GM12878 (cell line): ENCODE results near the gene FGFR2. TPM values are rescaled to one million over a fixed set of nuclear protein-coding genes. Genes with fewer than 3 reads are reported as not detected.

Experiments used
- ATAC-seq: fragments of 200-7000 bp; cut with Tn5 transposase; 3 replicates; pipeline ENCODE4 v1.9.1; 2020; ENCODE audit warnings: mild to moderate bottlenecking, moderate library complexity
- BruUV-seq: library from RNA; stranded (reverse); fragments of 400-500 nt; replicated peaks from 2 replicates; lab custom pipeline; 2021; lab: Mats Ljungman, UMichigan
- CTCF ChIA-PET: fragments of 300-600 bp; sonication (Branson Sonifier 250); formaldehyde crosslinking; extraction: SDS; loops from one replicate; lab custom pipeline; 2021; ENCODE audit warnings: inconsistent platforms; lab: Yijun Ruan, JAX
- POLR2A ChIA-PET: fragments of 350-600 bp; formaldehyde crosslinking; extraction: SDS; loops from one replicate; lab custom pipeline; 2021; ENCODE audit warnings: inconsistent platforms; lab: Charles Lee
- RAD21 ChIA-PET: fragments of 300-600 bp; sonication (Branson Sonifier 250); formaldehyde crosslinking; loops from one replicate; lab custom pipeline; 2023; ENCODE audit warnings: antibody characterized with exemption; ENCODE audit not compliant: unreplicated experiment; lab: Charles Lee
- SMC1A ChIA-PET: fragments of 300-600 bp; sonication (Branson Sonifier 250); formaldehyde crosslinking; loops from one replicate; lab custom pipeline; 2023; ENCODE audit not compliant: unreplicated experiment, uncharacterized antibody; lab: Charles Lee
- DNase-seq: peaks from one replicate; pipeline ENCODE4 v3.0.0-alpha.2; 2011; ENCODE audit warnings: low read depth, low spot score
- FAIRE-seq: peaks from 3 replicates; lab custom pipeline; 2011; peaks lifted over from hg19 to GRCh38; lab: Jason Lieb, UNC
- H2AFZ ChIP-seq: 2 replicates; pipeline ENCODE4 v1.6.0; 2011; ENCODE audit warnings: low read depth, low read length, control low read depth; ENCODE audit not compliant: control insufficient read depth
- H3K27ac ChIP-seq: 2 replicates; pipeline ENCODE4 v1.5.1; 2011; ENCODE audit warnings: control low read depth; ENCODE audit not compliant: control insufficient read depth, insufficient read depth
- H3K27me3 ChIP-seq, 2 experiments: replicated peaks in 1 of 2; 2 replicates each; pipeline versions ENCODE4 v1.6.0 to v1.6.1; 2011; ENCODE audit warnings: low read length in 1 of 2; ENCODE audit not compliant: control insufficient read depth in 2 of 2, insufficient read depth in 2 of 2
- H3K36me3 ChIP-seq, 2 experiments: 2 replicates each; pipeline ENCODE4 v1.5.1; 2011; ENCODE audit warnings: low read length in 1 of 2; ENCODE audit not compliant: control insufficient read depth in 2 of 2, insufficient read depth in 2 of 2
- H3K4me1 ChIP-seq: 2 replicates; pipeline ENCODE4 v1.6.1; 2011; ENCODE audit warnings: mild to moderate bottlenecking, low read length, moderate library complexity, mixed read lengths; ENCODE audit not compliant: control insufficient read depth, insufficient read depth
- H3K4me2 ChIP-seq: 2 replicates; pipeline ENCODE4 v1.6.0; 2011; ENCODE audit warnings: control low read depth; ENCODE audit not compliant: control insufficient read depth, insufficient read depth
- H3K4me3 ChIP-seq: fragments of 200-600 bp; sonication (generic); 2 replicates; pipeline ENCODE4 v1.5.1; 2016
- H3K79me2 ChIP-seq: 2 replicates; pipeline ENCODE4 v1.6.0; 2011; ENCODE audit warnings: low read length; ENCODE audit not compliant: control insufficient read depth, insufficient read depth
- H3K9ac ChIP-seq: 2 replicates; pipeline ENCODE4 v1.8.0; 2011; ENCODE audit warnings: low read length, control low read depth, mixed read lengths; ENCODE audit not compliant: control insufficient read depth, insufficient read depth
- H3K9me3 ChIP-seq: replicated peaks from 3 replicates; pipeline ENCODE4 v1.5.1; 2011; ENCODE audit warnings: mild to moderate bottlenecking, low read length; ENCODE audit not compliant: control insufficient read depth, insufficient read depth
- H4K20me1 ChIP-seq: 2 replicates; pipeline ENCODE4 v1.6.0; 2011; ENCODE audit not compliant: control insufficient read depth, insufficient read depth
- GABPA ChIP-seq: IDR thresholded peaks from 2 replicates; pipeline ENCODE4 v1.6.1; 2014; ENCODE audit warnings: antibody characterized with exemption, low read depth, mild to moderate bottlenecking, inconsistent platforms
- GATAD2B ChIP-seq: fragments of 450-650 bp; conservative IDR thresholded peaks from 2 replicates; pipeline ENCODE4 v1.6.1; 2017; ENCODE audit warnings: low read depth, mild to moderate bottlenecking, moderate library complexity
- KAT2A ChIP-seq: conservative IDR thresholded peaks from 2 replicates; pipeline ENCODE4 v1.6.1; 2011; ENCODE audit warnings: low read depth, low read length; ENCODE audit not compliant: control insufficient read depth
- NFIC ChIP-seq: IDR thresholded peaks from 2 replicates; pipeline ENCODE4 v1.6.1; 2012; ENCODE audit warnings: low read depth, mild to moderate bottlenecking, inconsistent platforms, low read length, moderate library complexity
- ZBED1 ChIP-seq: IDR thresholded peaks from 2 replicates; pipeline ENCODE4 v1.6.1; 2016; ENCODE audit warnings: borderline replicate concordance
- WGBS: methylation state at CpG from one replicate; pipeline ENCODE4 v1.1.6; 2016; ENCODE audit warnings: low lambda C conversion rate; ENCODE audit not compliant: insufficient replicate concordance, insufficient coverage; ENCODE audit errors: missing lambda C conversion rate; 5-methylcytosine and 5-hydroxymethylcytosine counted together
- in situ Hi-C: fragments of 300-500 bp; cut with MboI; formaldehyde crosslinking; loops from 9 replicates; pipeline ENCODE4 v1.14.3; 2018; ENCODE audit warnings: mixed read lengths
- intact Hi-C: fragments of 100-400 bp; cut with micrococcal nuclease; formaldehyde crosslinking; loops from one replicate; pipeline ENCODE4 v1.14.2; 2022; ENCODE audit not compliant: unreplicated experiment
- polyA plus RNA-seq, 11 experiments: library from polyadenylated mRNA; depleted of rRNA in 4 of 11; unstranded in 6 of 11; stranded (reverse) in 5 of 11; fragments of >200 nt; fragmentation: Nextera tagmentation in 4 of 11; fragmentation: Illumina TruSeq in 1 of 11; extraction: Ambion mirVana in 4 of 11; extraction: Trizol in 1 of 11; gene quantifications; 1 replicate in 1 of 11; 2 replicates in 10 of 11; pipeline versions ENCODE4 v1.2.1 to v1.2.3, GENCODE V29; 2011 to 2016; ENCODE audit warnings: inconsistent platforms in 2 of 11, missing spikeins in 2 of 11, low read depth in 1 of 11
- total RNA-seq, 4 experiments: library from RNA; depleted of rRNA in 3 of 4; stranded (reverse); fragments of >200 nt in 3 of 4; fragmentation: Illumina TruSeq in 1 of 4; extraction: Trizol in 1 of 4; gene quantifications; 2 replicates each; pipeline versions ENCODE4 v1.2.1 to v1.2.3, GENCODE V29; 2013 to 2021
- TF ChIP-seq, protein P1 (sequence below): fragments of 450-650 bp; IDR thresholded peaks from 2 replicates; pipeline ENCODE4 v1.6.1; 2017; ENCODE audit warnings: mild to moderate bottlenecking, low read depth, inconsistent platforms; ENCODE audit not compliant: poor library complexity, severe bottlenecking
- TF ChIP-seq, protein P2 (sequence below): fragments of 450-650 bp; IDR thresholded peaks from 2 replicates; pipeline ENCODE4 v1.6.1; 2014; ENCODE audit warnings: mild to moderate bottlenecking
- TF ChIP-seq, protein P3 (sequence below): IDR thresholded peaks from 2 replicates; pipeline ENCODE4 v1.6.1; 2012; ENCODE audit warnings: improper control_type of control experiment, low read depth, low read length; ENCODE audit not compliant: insufficient replicate concordance
- TF ChIP-seq, protein P4 (sequence below): IDR thresholded peaks from 2 replicates; pipeline ENCODE4 v1.6.1; 2012; ENCODE audit warnings: low read depth, low read length, improper control_type of control experiment
- TF ChIP-seq, protein P5 (sequence below): fragments of 150-350 bp; IDR thresholded peaks from 2 replicates; pipeline ENCODE4 v1.6.1; 2014; ENCODE audit warnings: mild to moderate bottlenecking, low read depth, low read length

The FGFR2 gene
- total and polyA plus RNA-seq, 10 of the 15 experiments (the other 5 are each of a cell fraction or from before 2014, with no cell fraction given) = 0.04 to 0.15 TPM; not detected in 8

DNA sequence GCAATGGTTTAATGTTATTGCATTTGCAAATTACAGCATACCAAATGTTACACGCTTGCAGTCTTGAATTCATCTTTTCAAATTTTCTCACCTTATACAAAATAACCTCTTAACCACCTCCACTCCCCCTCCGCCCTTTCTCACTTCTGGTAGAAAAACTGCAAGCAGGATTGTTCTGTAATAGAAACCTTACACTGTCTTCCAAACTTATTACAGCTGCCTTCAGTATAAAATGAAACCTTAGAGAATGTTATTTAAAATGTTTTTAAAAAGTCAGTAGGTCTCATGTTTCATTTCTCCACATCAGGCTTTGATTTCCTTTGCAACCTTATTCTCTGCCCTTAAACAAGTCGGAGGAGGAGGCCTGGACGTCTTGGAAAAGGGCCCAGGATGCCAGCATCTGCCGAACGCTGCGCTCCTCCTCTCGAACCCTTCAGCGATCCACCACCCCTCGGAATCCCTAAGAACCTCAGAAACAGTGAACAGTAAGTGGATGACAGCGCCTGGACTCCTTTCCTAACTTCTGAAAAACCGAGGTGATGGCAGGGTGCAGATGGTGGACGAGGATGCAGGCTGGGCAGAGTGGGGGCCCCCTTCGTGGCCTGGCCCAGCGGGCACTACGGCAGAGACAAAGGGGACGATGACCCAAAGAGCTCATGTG lies 74.0 kb downstream of the FGFR2 start (continued):
- TF ChIP-seq, protein P1, sequence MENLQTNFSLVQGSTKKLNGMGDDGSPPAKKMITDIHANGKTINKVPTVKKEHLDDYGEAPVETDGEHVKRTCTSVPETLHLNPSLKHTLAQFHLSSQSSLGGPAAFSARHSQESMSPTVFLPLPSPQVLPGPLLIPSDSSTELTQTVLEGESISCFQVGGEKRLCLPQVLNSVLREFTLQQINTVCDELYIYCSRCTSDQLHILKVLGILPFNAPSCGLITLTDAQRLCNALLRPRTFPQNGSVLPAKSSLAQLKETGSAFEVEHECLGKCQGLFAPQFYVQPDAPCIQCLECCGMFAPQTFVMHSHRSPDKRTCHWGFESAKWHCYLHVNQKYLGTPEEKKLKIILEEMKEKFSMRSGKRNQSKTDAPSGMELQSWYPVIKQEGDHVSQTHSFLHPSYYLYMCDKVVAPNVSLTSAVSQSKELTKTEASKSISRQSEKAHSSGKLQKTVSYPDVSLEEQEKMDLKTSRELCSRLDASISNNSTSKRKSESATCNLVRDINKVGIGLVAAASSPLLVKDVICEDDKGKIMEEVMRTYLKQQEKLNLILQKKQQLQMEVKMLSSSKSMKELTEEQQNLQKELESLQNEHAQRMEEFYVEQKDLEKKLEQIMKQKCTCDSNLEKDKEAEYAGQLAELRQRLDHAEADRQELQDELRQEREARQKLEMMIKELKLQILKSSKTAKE = no peak
- TF ChIP-seq NFIC = no peak
- no peak for TF ChIP-seq KAT2A
- TF ChIP-seq ZBED1 = no peak

DNA sequence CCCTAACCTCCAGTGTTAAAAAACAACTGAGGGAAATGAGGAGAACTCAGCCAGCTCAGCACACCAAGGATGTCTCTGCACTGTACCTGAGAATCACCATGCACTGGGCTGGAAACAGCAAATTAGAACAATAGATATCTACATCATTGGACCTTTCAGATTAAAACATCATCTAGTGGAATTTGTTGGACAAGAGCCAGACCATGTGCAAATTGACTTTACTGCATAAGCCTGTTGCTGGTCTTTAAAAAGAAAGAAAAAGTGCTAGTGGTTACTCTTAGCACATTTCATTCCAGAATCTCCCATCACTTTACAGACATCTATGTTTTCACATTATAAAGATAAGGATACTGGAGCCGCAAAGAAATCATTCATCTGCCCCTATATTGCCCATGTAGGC lies 75.4 kb downstream of the FGFR2 start:
- ATAC-seq (no peak), FAIRE-seq (no peak), DNase-seq (no peak)
- H3K4me1 ChIP-seq = no peaks in the 10 kb centered on the region
- no peak overlapping the region for H2AFZ ChIP-seq
- SMC1A ChIA-PET = no interaction called here
- 0 out of 4 replicates have a peak, but pooled peaks cover 0 to 3% of the 10 kb centered on the region in 2 experiments for H3K27me3 ChIP-seq
- intact Hi-C loops = no loop called here
- in situ Hi-C loops = no loop called here
- RAD21 ChIA-PET = no interaction called here
- no peaks in the 10 kb centered on the region for H4K20me1 ChIP-seq
- no peaks in the 10 kb centered on the region for H3K36me3 ChIP-seq
- H3K27ac ChIP-seq = no peak overlapping the region
- H3K9me3 ChIP-seq = no peaks in the 10 kb centered on the region
- H3K9ac ChIP-seq = no peak overlapping the region
- H3K79me2 ChIP-seq = no peaks in the 10 kb centered on the region
- no TSS peak for BruUV-seq
- H3K4me3 ChIP-seq = no peak overlapping the region
- H3K4me2 ChIP-seq = no peak overlapping the region
- POLR2A ChIA-PET = no interaction called here
- TF ChIP-seq, protein P2, sequence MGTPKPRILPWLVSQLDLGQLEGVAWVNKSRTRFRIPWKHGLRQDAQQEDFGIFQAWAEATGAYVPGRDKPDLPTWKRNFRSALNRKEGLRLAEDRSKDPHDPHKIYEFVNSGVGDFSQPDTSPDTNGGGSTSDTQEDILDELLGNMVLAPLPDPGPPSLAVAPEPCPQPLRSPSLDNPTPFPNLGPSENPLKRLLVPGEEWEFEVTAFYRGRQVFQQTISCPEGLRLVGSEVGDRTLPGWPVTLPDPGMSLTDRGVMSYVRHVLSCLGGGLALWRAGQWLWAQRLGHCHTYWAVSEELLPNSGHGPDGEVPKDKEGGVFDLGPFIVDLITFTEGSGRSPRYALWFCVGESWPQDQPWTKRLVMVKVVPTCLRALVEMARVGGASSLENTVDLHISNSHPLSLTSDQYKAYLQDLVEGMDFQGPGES = no peak
- TF ChIP-seq, protein P3, sequence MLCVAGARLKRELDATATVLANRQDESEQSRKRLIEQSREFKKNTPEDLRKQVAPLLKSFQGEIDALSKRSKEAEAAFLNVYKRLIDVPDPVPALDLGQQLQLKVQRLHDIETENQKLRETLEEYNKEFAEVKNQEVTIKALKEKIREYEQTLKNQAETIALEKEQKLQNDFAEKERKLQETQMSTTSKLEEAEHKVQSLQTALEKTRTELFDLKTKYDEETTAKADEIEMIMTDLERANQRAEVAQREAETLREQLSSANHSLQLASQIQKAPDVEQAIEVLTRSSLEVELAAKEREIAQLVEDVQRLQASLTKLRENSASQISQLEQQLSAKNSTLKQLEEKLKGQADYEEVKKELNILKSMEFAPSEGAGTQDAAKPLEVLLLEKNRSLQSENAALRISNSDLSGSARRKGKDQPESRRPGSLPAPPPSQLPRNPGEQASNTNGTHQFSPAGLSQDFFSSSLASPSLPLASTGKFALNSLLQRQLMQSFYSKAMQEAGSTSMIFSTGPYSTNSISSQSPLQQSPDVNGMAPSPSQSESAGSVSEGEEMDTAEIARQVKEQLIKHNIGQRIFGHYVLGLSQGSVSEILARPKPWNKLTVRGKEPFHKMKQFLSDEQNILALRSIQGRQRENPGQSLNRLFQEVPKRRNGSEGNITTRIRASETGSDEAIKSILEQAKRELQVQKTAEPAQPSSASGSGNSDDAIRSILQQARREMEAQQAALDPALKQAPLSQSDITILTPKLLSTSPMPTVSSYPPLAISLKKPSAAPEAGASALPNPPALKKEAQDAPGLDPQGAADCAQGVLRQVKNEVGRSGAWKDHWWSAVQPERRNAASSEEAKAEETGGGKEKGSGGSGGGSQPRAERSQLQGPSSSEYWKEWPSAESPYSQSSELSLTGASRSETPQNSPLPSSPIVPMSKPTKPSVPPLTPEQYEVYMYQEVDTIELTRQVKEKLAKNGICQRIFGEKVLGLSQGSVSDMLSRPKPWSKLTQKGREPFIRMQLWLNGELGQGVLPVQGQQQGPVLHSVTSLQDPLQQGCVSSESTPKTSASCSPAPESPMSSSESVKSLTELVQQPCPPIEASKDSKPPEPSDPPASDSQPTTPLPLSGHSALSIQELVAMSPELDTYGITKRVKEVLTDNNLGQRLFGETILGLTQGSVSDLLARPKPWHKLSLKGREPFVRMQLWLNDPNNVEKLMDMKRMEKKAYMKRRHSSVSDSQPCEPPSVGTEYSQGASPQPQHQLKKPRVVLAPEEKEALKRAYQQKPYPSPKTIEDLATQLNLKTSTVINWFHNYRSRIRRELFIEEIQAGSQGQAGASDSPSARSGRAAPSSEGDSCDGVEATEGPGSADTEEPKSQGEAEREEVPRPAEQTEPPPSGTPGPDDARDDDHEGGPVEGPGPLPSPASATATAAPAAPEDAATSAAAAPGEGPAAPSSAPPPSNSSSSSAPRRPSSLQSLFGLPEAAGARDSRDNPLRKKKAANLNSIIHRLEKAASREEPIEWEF = no peak
- TF ChIP-seq, protein P4, sequence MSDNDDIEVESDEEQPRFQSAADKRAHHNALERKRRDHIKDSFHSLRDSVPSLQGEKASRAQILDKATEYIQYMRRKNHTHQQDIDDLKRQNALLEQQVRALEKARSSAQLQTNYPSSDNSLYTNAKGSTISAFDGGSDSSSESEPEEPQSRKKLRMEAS = no peak
- TF ChIP-seq, protein P5, sequence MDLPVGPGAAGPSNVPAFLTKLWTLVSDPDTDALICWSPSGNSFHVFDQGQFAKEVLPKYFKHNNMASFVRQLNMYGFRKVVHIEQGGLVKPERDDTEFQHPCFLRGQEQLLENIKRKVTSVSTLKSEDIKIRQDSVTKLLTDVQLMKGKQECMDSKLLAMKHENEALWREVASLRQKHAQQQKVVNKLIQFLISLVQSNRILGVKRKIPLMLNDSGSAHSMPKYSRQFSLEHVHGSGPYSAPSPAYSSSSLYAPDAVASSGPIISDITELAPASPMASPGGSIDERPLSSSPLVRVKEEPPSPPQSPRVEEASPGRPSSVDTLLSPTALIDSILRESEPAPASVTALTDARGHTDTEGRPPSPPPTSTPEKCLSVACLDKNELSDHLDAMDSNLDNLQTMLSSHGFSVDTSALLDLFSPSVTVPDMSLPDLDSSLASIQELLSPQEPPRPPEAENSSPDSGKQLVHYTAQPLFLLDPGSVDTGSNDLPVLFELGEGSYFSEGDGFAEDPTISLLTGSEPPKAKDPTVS = no peak
- no peak for TF ChIP-seq GABPA
- TF ChIP-seq GATAD2B = no peak
- CTCF ChIA-PET = no interaction called here
- WGBS = 58% methylated on average over 1 of the region's 1 CpG
